PC-3 (cell line): ENCODE results near the gene MEGF9.

Experiments used
- CTCF ChIP-seq: fragments of 300-600 bp; sonication (generic); conservative IDR thresholded peaks from 2 replicates; pipeline ENCODE4 v1.5.1; 2017; ENCODE audit warnings: antibody characterized with exemption, low read depth, mild to moderate bottlenecking, low read length
- EZH2 ChIP-seq: fragments of 300-600 bp; sonication (generic); IDR thresholded peaks from one replicate; pipeline ENCODE4 v1.6.1; 2017; ENCODE audit warnings: antibody characterized with exemption, mild to moderate bottlenecking, low read length; ENCODE audit not compliant: unreplicated experiment
- EZH2phosphoT487 ChIP-seq: fragments of 300-600 bp; sonication (generic); IDR thresholded peaks from 2 replicates; pipeline ENCODE4 v1.6.1; 2018; ENCODE audit warnings: mild to moderate bottlenecking, antibody characterized with exemption, low read length, borderline replicate concordance

DNA sequence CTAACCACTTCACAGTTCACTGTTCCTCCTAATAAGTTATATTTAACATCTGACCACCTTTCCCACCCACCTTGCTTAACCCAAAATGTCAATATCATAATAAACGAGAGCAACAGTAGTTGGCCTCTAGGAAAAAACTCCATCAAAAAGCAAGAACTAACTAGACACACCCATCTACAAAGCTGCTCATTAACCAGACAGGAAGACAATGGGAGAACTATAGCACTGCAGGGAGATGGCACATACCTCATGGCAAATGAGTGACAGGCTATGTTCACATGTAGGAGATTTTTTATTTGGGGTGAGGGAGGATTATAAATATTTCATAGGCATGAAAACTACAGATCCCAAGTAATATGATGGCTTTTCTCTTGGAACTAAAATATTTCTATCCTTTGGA is 110.7 kb downstream of the MEGF9 start:
- no peak for TF ChIP-seq CTCF
- no peak for TF ChIP-seq EZH2phosphoT487
- no peak for TF ChIP-seq EZH2
